Measurements from ENCODE around the gene FAM20C.

The FAM20C gene

GRCh38 chr7:159370-160270, 32.8 kb upstream of the FAM20C start:
- DNase-seq (ENCODE audit: low read depth), result no peak

- DNase-seq (ENCODE audit: low read depth), result no peak
These were observed 31.2 kb upstream of the FAM20C start for GRCh38 chr7:160958-161725.

- DNase-seq (ENCODE audit: low read depth), result no peak
These were observed 29.6 kb upstream of the FAM20C start for GRCh38 chr7:162632-163297.

GRCh38 chr7:163298-163695, 29.1 kb upstream of the FAM20C start:
- no peak for DNase-seq (ENCODE audit: low read depth)

- no peak for DNase-seq (ENCODE audit: low read depth)
These were observed 28.1 kb upstream of the FAM20C start for GRCh38 chr7:163971-164881.

- no peak for DNase-seq (ENCODE audit: low read depth)
These were observed 27.3 kb upstream of the FAM20C start for GRCh38 chr7:164882-165660.

- no peak for DNase-seq (ENCODE audit: low read depth)
These were observed 26.6 kb upstream of the FAM20C start for GRCh38 chr7:165661-166337.

GRCh38 chr7:166338-167060, 25.9 kb upstream of the FAM20C start:
- no peak for DNase-seq (ENCODE audit: low read depth)

GRCh38 chr7:167090-167855, 25.1 kb upstream of the FAM20C start:
- DNase-seq (ENCODE audit: low read depth), result no peak

- DNase-seq (ENCODE audit: low read depth), result no peak
These were observed 24.2 kb upstream of the FAM20C start for GRCh38 chr7:167976-168791.

- DNase-seq (ENCODE audit: low read depth), result no peak
These were observed 22.8 kb upstream of the FAM20C start for GRCh38 chr7:169276-170172.

GRCh38 chr7:170551-171363, 21.6 kb upstream of the FAM20C start:
- DNase-seq (ENCODE audit: low read depth), result no peak

- no peak for DNase-seq (ENCODE audit: low read depth)
These were observed 20.9 kb upstream of the FAM20C start for GRCh38 chr7:171364-171904.

GRCh38 chr7:171912-172515, 20.4 kb upstream of the FAM20C start:
- no peak for DNase-seq (ENCODE audit: low read depth)

GRCh38 chr7:173209-173918, 19.0 kb upstream of the FAM20C start:
- no peak for DNase-seq (ENCODE audit: low read depth)
